Measurements from ENCODE around the gene OR8G5. TPM values are rescaled to one million over a fixed set of nuclear protein-coding genes. Genes with fewer than 3 reads are reported as not detected.

Gene OR8G5
- polyA plus RNA-seq, 1 experiment: not detected

DNA sequence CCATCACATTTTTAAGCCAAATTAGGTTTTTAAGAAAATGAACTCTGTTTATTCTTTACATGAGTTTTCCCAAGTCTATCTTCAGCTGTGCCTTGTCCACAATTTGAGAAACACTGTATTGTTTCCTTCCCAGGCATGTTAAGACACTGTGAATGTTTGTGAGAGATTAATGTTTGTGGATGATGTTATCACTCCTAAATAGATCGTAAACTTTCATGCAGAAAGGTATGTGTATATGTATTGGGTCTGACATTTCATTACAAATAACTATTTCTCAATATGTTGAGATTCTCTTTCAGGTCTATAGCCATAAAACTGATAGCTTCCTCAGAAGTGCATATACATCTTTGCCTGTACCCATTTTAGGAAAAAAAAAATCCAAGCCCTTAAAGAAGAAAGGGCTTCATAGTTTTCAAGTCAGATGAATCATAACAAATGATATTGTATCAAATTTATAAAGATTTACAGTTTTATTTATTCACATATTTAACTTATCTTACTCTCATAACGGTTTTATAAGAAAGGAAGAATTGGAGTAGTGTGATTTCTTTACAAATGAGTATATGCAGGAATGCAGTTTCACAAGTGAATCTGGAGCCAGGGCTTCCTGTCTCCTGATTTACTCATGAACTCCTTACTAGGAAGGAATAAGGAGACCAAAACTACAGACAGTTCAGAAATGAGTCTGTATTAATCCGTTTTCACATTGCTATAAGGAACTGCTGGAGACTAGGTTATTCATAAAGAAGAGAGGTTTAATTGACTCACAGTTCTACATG is 46.4 kb downstream of the OR8G5 start:
- Histone ChIP-seq H3K9me3 (ENCODE audit: control insufficient read depth, insufficient read depth, low read length) (no peaks in the 10 kb centered on the region), H3K27ac (ENCODE audit: low read depth, low read length) (no peak overlapping the region), H3K27me3 (ENCODE audit: control insufficient read depth, insufficient read depth, low read length) (no peaks in the 10 kb centered on the region), H3K4me3 (ENCODE audit: low read depth, low read length) (no peak overlapping the region)
- DNase-seq (ENCODE audit: low read depth, low spot score): no peak
- CTCF ChIA-PET: no interaction called here
- POLR2A ChIA-PET: no interaction called here
- TF ChIP-seq, protein P1, sequence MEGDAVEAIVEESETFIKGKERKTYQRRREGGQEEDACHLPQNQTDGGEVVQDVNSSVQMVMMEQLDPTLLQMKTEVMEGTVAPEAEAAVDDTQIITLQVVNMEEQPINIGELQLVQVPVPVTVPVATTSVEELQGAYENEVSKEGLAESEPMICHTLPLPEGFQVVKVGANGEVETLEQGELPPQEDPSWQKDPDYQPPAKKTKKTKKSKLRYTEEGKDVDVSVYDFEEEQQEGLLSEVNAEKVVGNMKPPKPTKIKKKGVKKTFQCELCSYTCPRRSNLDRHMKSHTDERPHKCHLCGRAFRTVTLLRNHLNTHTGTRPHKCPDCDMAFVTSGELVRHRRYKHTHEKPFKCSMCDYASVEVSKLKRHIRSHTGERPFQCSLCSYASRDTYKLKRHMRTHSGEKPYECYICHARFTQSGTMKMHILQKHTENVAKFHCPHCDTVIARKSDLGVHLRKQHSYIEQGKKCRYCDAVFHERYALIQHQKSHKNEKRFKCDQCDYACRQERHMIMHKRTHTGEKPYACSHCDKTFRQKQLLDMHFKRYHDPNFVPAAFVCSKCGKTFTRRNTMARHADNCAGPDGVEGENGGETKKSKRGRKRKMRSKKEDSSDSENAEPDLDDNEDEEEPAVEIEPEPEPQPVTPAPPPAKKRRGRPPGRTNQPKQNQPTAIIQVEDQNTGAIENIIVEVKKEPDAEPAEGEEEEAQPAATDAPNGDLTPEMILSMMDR (IDR thresholded peaks at IDR 0.05; ENCODE audit: low read depth, low read length): no peak

GRCh38 chr11:124307093-124307492 is 50.9 kb downstream of the OR8G5 start:
- Histone ChIP-seq H3K27me3 (ENCODE audit: control insufficient read depth, insufficient read depth, low read length) (no peaks in the 10 kb centered on the region), H3K27ac (ENCODE audit: low read depth, low read length) (no peak overlapping the region), H3K9me3 (ENCODE audit: control insufficient read depth, insufficient read depth, low read length) (no peaks in the 10 kb centered on the region), H3K4me3 (ENCODE audit: low read depth, low read length) (no peak overlapping the region)
- TF ChIP-seq, protein P1 (IDR thresholded peaks at IDR 0.05; ENCODE audit: low read depth, low read length): no peak
- CTCF ChIA-PET: interaction anchor here (1.8 kb wide), 1 partner anchor 235 kb away, joined by 8 read pairs; no protein-coding TSS in a partner anchor
- POLR2A ChIA-PET: interaction anchor here (0.8 kb wide), 1 partner anchor 192 kb away, joined by 3 read pairs; the partner anchor contains the start of gene VWA5A
- no peak for DNase-seq (ENCODE audit: low read depth, low spot score)

DNA sequence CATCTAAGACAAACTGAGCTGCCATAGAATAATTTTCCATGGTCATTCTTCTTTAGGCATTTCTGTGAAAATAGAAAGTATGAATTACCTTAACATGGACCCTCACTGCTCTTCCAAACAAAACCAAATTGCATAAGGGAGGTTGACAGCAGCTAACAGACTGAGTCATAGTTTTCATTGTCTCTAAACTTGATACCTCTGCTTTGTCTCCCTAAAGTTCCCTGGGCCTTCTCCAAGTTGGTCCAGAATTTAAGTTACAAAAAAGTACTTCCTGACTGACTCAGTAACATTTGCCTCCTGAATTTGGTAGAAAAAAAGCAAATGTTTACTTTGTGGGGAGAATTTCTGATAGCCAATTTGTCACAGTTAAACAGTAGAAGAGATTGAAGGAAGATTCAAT is 54.5 kb downstream of the OR8G5 start:
- CTCF ChIA-PET: no interaction called here
- Histone ChIP-seq H3K4me3 (ENCODE audit: low read depth, low read length) (no peak overlapping the region), H3K9me3 (ENCODE audit: control insufficient read depth, insufficient read depth, low read length) (no peaks in the 10 kb centered on the region), H3K27ac (ENCODE audit: low read depth, low read length) (no peak overlapping the region), H3K27me3 (ENCODE audit: control insufficient read depth, insufficient read depth, low read length) (no peaks in the 10 kb centered on the region)
- DNase-seq (ENCODE audit: low read depth, low spot score): no peak
- POLR2A ChIA-PET: no interaction called here
- TF ChIP-seq, protein P1 (IDR thresholded peaks at IDR 0.05; ENCODE audit: low read depth, low read length): no peak

GRCh38 chr11:124311269-124311668 is 55.1 kb downstream of the OR8G5 start:
- Histone ChIP-seq H3K4me3 (ENCODE audit: low read depth, low read length) (no peak overlapping the region), H3K9me3 (ENCODE audit: control insufficient read depth, insufficient read depth, low read length) (no peaks in the 10 kb centered on the region), H3K27ac (ENCODE audit: low read depth, low read length) (no peak overlapping the region), H3K27me3 (ENCODE audit: control insufficient read depth, insufficient read depth, low read length) (no peaks in the 10 kb centered on the region)
- POLR2A ChIA-PET: no interaction called here
- TF ChIP-seq, protein P1 (IDR thresholded peaks at IDR 0.05; ENCODE audit: low read depth, low read length): no peak
- CTCF ChIA-PET: no interaction called here
- no peak for DNase-seq (ENCODE audit: low read depth, low spot score)

DNA sequence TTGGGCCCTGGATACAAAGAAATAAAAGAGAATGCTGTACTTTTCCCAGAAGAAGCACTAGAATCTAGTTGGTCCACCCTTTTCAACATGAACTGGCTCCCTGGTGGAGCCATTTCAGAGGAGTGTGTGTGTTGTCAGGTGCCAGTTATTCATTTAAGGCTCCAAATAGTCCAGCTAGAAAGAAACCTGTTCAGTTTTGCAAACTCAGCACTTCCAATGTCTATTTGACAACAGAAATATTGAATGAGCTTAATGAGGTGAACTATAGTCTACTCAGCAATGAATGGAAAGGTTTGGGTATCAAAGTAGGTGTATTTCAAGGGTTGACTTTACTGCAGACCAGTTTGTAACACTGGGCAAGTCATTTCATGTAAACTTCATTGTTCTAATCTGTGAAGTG is 55.5 kb downstream of the OR8G5 start:
- Histone ChIP-seq H3K9me3 (ENCODE audit: control insufficient read depth, insufficient read depth, low read length) (no peaks in the 10 kb centered on the region), H3K27me3 (ENCODE audit: control insufficient read depth, insufficient read depth, low read length) (no peaks in the 10 kb centered on the region), H3K4me3 (ENCODE audit: low read depth, low read length) (no peak overlapping the region), H3K27ac (ENCODE audit: low read depth, low read length) (no peak overlapping the region)
- POLR2A ChIA-PET: no interaction called here
- TF ChIP-seq, protein P1 (IDR thresholded peaks at IDR 0.05; ENCODE audit: low read depth, low read length): no peak
- no peak for DNase-seq (ENCODE audit: low read depth, low spot score)
- CTCF ChIA-PET: no interaction called here
